ENCODE data around the gene SSU72.
A peak's percentile ranks its signal among the peaks of the same experiment; 100 is the strongest.

SSU72 gene

GRCh38 chr1:1574721-1575537, at the start of gene SSU72:
Gene SSU72, minus strand, starts transcription at chr1:1574863. Its CDS starts 306 bp downstream, at chr1:1574557.
- Histone ChIP-seq H4K20me1 (ENCODE audit: low read depth, low read length) (peaks cover 10% of the 10 kb centered on the region), H3K9me2 (replicated peaks; ENCODE audit: insufficient read depth, low read length) (no peaks in the 10 kb centered on the region), H3K27ac (ENCODE audit: low read depth, low read length) (peak within 1 kb of the TSS; percentile 61), H3K9me3 (ENCODE audit: insufficient read depth, low read length) (no peaks in the 10 kb centered on the region), H3K79me2 (ENCODE audit: insufficient read depth, low read length) (peaks cover 44% of the 10 kb centered on the region), H3K9ac (ENCODE audit: low read length) (peak within 1 kb of the TSS; percentile 100), H3K4me3 (ENCODE audit: insufficient read depth, low read length, poor library complexity, severe bottlenecking) (peak within 1 kb of the TSS; percentile 95), H3K4me2 (ENCODE audit: low read depth, low read length, poor library complexity, severe bottlenecking) (peak within 1 kb of the TSS; percentile 93), H3F3A (ENCODE audit: insufficient read depth) (no peaks in the 10 kb centered on the region), H2AFZ (ENCODE audit: low read depth, low read length, severe bottlenecking) (peak within 1 kb of the TSS; percentile 90), H3K27me3 (ENCODE audit: low read length) (no peaks in the 10 kb centered on the region), H3K36me3 (ENCODE audit: low read length) (no peaks in the 10 kb centered on the region)
- no peak for TF ChIP-seq EZH2phosphoT487 (conservative IDR thresholded peaks at IDR 0.05; ENCODE audit: low read length)
- no peak for TF ChIP-seq CTCF (IDR thresholded peaks at IDR 0.05; ENCODE audit: insufficient read depth, low read length, poor library complexity, severe bottlenecking)

- H3K27me3 ChIP-seq (ENCODE audit: low read length): no peaks in the 10 kb centered on the region
- no peaks in the 10 kb centered on the region for H3K36me3 ChIP-seq (ENCODE audit: low read length)
- H3K4me2 ChIP-seq (ENCODE audit: low read depth, low read length, poor library complexity, severe bottlenecking): no peak overlapping the region
- no peak overlapping the region for H3K4me3 ChIP-seq (ENCODE audit: insufficient read depth, low read length, poor library complexity, severe bottlenecking)
- no peak overlapping the region for H3K9ac ChIP-seq (ENCODE audit: low read length)
- no peaks in the 10 kb centered on the region for H3K9me3 ChIP-seq (ENCODE audit: insufficient read depth, low read length)
- H3K9me2 ChIP-seq (replicated peaks; ENCODE audit: insufficient read depth, low read length): no peaks in the 10 kb centered on the region
- TF ChIP-seq CTCF (IDR thresholded peaks at IDR 0.05; ENCODE audit: insufficient read depth, low read length, poor library complexity, severe bottlenecking) (no peak), EZH2phosphoT487 (conservative IDR thresholded peaks at IDR 0.05; ENCODE audit: low read length) (no peak)
- H3K27ac ChIP-seq (ENCODE audit: low read depth, low read length): no peak overlapping the region
- no peak overlapping the region for H2AFZ ChIP-seq (ENCODE audit: low read depth, low read length, severe bottlenecking)
- H3K79me2 ChIP-seq (ENCODE audit: insufficient read depth, low read length): no peaks in the 10 kb centered on the region
- no peaks in the 10 kb centered on the region for H4K20me1 ChIP-seq (ENCODE audit: low read depth, low read length)
- H3F3A ChIP-seq (ENCODE audit: insufficient read depth): no peaks in the 10 kb centered on the region
Observed at GRCh38 chr1:1623631-1624442, 49.2 kb upstream of the SSU72 start.

- H3K4me2 ChIP-seq (ENCODE audit: low read depth, low read length, poor library complexity, severe bottlenecking): no peak overlapping the region
- TF ChIP-seq EZH2phosphoT487 (conservative IDR thresholded peaks at IDR 0.05; ENCODE audit: low read length) (no peak), CTCF (IDR thresholded peaks at IDR 0.05; ENCODE audit: insufficient read depth, low read length, poor library complexity, severe bottlenecking) (no peak)
- no peaks in the 10 kb centered on the region for H3K79me2 ChIP-seq (ENCODE audit: insufficient read depth, low read length)
- no peak overlapping the region for H3K9ac ChIP-seq (ENCODE audit: low read length)
- H3K9me3 ChIP-seq (ENCODE audit: insufficient read depth, low read length): no peaks in the 10 kb centered on the region
- no peaks in the 10 kb centered on the region for H3K9me2 ChIP-seq (replicated peaks; ENCODE audit: insufficient read depth, low read length)
- no peaks in the 10 kb centered on the region for H3F3A ChIP-seq (ENCODE audit: insufficient read depth)
- no peak overlapping the region for H3K27ac ChIP-seq (ENCODE audit: low read depth, low read length)
- no peaks in the 10 kb centered on the region for H3K36me3 ChIP-seq (ENCODE audit: low read length)
- H2AFZ ChIP-seq (ENCODE audit: low read depth, low read length, severe bottlenecking): no peak overlapping the region
- H4K20me1 ChIP-seq (ENCODE audit: low read depth, low read length): no peaks in the 10 kb centered on the region
- no peaks in the 10 kb centered on the region for H3K27me3 ChIP-seq (ENCODE audit: low read length)
- no peak overlapping the region for H3K4me3 ChIP-seq (ENCODE audit: insufficient read depth, low read length, poor library complexity, severe bottlenecking)
Observed at GRCh38 chr1:1623181-1623630, 48.5 kb upstream of the SSU72 start.
